Kasumi-1 (cell line): Measurements from ENCODE around the gene TPRX1.
A peak's percentile ranks its signal among the peaks of the same experiment; 100 is the strongest.
"Not testable (repeated sequence)": the region's sequence is repeated elsewhere in the genome, so short reads cannot be mapped to it uniquely, and the experiment has no call there.

ENCODE experiments used
- DNase-seq, 2 experiments: peaks; one replicate each; lab custom pipeline; 2025; lab: John Stamatoyannopoulos, UW

Gene TPRX1

GRCh38 chr19:47802521-47803043 lies 1.8 kb downstream of the TPRX1 start:
- no peak for DNase-seq

- no peak for DNase-seq
Measured at GRCh38 chr19:47801270-47801669, 3.1 kb downstream of the TPRX1 start.

- DNase-seq: no peak
Measured at GRCh38 chr19:47798904-47799266, 5.5 kb downstream of the TPRX1 start.

GRCh38 chr19:47797996-47798903 lies 6.1 kb downstream of the TPRX1 start:
- no peak for DNase-seq

- no peak for DNase-seq
Measured at GRCh38 chr19:47796785-47797184, 7.6 kb downstream of the TPRX1 start.

GRCh38 chr19:47794526-47794925 lies 9.8 kb downstream of the TPRX1 start:
- DNase-seq: no peak

GRCh38 chr19:47792616-47793015 lies 11.7 kb downstream of the TPRX1 start:
- DNase-seq: no peak

GRCh38 chr19:47790398-47790814 lies 13.9 kb downstream of the TPRX1 start:
- DNase-seq: peak; percentile 61 to 78

GRCh38 chr19:47789811-47790210 lies 14.5 kb downstream of the TPRX1 start:
- not testable (repeated sequence) for DNase-seq

- DNase-seq: not testable (repeated sequence)
Measured at GRCh38 chr19:47787307-47787706, 17.0 kb downstream of the TPRX1 start.

GRCh38 chr19:47786566-47786965 lies 17.8 kb downstream of the TPRX1 start:
- DNase-seq: no peak

GRCh38 chr19:47781590-47782262 lies 22.6 kb downstream of the TPRX1 start:
- DNase-seq: no peak

- DNase-seq: no peak
Measured at GRCh38 chr19:47780215-47780551, 24.2 kb downstream of the TPRX1 start.

GRCh38 chr19:47779524-47780214 lies 24.7 kb downstream of the TPRX1 start:
- no peak for DNase-seq

GRCh38 chr19:47778954-47779351 lies 25.4 kb downstream of the TPRX1 start:
- DNase-seq: no peak

- DNase-seq: peak; percentile 46 to 66
Measured at GRCh38 chr19:47778049-47778953, 26.1 kb downstream of the TPRX1 start, which contains the start of gene SELENOW. Gene SELENOW (plus strand): TSS chr19:47778703. CDS start chr19:47778786, 83 bp downstream.

- not testable (repeated sequence) for DNase-seq
Measured at GRCh38 chr19:47777245-47778048, 26.9 kb downstream of the TPRX1 start.

- DNase-seq: no peak
Measured at GRCh38 chr19:47776568-47776967, 27.8 kb downstream of the TPRX1 start.

GRCh38 chr19:47771291-47771690 lies 33.1 kb downstream of the TPRX1 start:
- DNase-seq: not testable (repeated sequence)

- no peak for DNase-seq
Measured at GRCh38 chr19:47769534-47769933, 34.8 kb downstream of the TPRX1 start.
